Stimulated activated CD8-positive, alpha-beta memory T cell treated with anti-CD3 and anti-CD28 coated beads, Interleukin-15, amount 100 ng/mL, for 1 hour (primary cell): ENCODE results near the gene SAMD11.

Experiments used
- DNase-seq: peaks from one replicate; pipeline ENCODE4 v3.0.0-alpha.2; 2020; ENCODE audit warnings: low read depth

Gene SAMD11

DNA sequence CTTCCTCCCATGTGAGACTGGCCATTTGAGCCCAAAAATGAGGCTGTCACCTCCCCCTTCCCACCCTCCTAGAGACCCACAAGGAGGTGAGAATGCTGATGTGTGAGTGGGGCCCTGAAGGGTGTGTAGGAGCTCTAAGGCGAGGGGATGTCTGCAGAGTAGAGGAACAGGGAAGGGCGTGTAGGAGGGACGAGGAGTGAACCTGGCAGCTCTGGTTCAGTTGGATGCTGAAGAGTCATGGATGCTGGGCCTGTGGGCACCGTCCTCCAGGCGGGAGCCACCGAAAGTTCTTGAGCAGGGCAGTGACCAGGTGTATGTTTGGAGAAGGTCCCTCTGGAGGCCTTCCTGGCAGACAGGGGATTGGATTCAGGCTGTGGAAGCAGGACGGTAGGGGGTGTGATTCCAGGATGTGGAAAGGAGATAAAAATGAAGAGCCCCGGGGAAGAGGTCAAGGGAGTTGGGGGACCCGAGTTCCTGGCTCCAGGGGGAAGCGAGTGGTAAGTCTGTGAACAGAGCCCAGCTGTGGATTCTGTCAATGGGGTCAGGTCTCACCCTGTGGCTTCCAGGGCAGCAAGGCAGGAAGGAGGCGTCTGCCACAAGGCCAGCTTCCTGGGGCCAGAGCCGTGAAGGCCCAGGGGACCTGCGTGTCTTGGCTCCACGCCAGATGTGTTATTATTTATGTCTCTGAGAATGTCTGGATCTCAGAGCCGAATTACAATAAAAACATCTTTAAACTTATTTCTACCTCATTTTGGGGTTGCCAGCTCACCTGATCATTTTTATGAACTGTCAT is 7.9 kb downstream of the SAMD11 start:
- no peak for DNase-seq

DNA sequence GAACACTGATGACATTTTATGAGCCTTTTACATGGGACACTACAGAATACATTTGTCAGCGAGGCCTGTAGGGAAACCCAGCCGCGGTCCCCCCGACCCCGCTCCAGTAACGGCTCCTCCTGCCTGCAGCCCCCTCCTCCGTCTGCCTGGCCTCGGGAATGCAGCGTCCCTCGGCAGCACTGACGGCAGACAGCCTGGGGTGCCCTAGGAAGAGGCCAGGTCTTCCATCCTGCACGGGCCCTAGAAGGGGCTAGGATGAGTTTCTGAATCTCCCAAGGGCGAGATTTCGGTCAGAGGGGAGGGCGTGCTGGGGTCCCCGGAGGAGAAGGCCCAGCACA is 8.4 kb downstream of the SAMD11 start:
- no peak for DNase-seq

DNA sequence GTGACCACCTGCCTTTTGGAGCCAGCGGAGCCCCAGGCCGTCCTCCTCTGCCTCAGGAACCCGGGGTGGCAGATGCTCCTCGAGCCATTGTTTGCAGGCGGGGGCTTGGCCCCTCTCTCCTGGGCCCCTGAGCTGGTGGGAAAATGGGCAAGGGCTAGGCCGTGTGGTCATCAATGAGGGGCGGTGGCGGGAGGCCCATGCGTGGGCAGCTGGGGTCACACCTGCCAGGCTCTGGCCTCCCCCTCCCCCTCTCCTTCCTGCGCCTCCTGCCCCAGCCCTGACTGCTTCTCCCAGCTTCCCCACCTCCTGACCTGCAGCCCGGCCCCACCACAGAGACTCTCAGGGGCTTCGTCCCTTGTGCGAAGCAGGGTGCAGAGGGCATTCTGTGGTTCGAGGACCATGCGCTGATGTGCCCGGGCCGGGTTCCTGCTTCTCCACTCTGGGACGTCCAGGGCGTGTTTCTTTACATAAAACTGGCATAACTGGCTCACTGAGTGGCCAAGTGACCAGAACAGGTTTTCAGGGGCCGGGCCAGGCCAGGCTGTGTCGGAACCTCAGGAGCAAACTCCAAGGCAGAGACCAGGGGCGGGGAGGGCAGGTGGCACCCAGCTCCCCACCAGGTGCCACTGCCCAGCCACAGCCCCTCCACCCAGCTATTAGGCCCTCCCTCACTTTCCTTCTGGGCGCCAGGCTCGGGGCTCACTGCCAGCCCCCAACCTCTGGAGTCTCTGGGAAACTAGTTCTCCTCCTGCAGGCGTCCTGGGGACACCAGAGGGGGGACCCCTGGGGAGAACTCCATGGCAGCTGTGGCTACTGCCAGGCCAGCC is 9.3 kb downstream of the SAMD11 start:
- no peak for DNase-seq

DNA sequence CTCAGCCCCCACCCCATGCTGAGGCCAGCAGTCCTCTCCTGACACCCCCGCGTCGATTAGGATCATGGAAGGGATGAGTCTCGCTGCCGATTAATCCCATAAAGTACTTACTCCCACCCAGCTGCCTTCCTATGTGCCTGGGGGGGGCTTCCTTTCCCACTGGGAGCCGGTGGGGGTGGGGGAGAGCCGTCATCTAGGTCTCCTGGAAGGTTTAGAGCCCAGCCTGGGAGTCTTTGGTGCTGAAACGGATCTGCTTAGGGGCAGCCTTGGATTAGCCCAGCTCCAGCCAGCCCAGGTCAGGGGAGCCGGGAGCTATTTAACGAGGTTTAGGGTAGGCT is 9.8 kb downstream of the SAMD11 start:
- DNase-seq = no peak

DNA sequence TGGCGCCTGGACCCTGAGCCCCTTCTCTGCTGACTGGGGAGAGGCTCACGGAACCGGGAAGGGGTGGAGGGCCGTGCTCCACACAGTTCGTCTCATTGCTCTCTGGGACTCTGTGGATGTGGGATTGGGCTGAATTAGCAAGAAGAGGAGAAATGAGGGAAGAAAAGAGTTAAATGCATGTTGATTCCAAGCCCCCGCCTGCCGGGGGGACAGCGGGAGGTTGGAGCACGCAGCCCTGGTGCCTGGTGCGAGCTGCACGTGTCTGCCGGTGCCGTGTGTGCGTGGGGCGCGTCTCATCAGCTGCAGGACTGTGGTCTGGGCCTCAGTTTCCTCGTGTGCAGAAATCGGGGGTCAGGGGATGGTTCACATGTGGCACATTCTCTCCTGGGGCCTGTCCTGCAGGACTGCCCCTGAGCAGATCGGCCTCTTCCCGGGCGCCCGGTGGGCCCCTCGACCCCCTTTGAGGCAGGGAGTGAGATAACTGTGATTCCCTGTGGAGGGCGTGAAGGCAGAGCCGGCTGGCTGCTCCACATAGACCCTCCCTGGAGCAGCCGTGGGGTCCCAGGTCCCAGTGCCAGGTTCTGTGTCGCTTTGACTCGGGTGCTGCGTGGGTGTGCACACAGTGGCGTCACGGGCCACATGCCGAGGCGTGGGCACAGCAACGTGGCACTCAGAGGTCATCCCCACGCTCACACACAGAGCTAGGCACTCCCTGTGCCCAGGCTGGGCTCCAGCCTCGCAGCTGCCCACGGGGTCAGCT is 11.4 kb downstream of the SAMD11 start:
- no peak for DNase-seq

DNA sequence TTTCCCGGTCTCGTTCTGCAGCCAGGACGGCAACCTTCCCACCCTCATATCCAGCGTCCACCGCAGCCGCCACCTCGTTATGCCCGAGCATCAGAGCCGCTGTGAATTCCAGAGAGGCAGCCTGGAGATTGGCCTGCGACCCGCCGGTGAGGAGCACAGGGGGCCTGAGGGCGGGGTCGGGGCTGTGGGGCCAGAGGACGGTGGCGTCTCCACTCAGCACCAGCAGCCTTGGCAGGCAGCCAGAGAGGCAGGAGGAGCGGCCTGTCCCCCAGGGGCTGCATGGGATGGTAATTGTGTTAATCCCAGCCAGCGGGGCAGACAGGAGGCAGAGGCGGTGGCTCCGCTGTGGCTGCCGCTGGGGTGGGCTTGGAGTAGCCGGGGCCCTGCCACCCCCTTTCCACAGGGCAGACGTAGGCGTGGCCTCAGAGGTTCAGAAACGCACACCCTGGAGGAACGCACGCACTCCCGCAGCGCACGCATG is 12.1 kb downstream of the SAMD11 start:
- DNase-seq = no peak

DNA sequence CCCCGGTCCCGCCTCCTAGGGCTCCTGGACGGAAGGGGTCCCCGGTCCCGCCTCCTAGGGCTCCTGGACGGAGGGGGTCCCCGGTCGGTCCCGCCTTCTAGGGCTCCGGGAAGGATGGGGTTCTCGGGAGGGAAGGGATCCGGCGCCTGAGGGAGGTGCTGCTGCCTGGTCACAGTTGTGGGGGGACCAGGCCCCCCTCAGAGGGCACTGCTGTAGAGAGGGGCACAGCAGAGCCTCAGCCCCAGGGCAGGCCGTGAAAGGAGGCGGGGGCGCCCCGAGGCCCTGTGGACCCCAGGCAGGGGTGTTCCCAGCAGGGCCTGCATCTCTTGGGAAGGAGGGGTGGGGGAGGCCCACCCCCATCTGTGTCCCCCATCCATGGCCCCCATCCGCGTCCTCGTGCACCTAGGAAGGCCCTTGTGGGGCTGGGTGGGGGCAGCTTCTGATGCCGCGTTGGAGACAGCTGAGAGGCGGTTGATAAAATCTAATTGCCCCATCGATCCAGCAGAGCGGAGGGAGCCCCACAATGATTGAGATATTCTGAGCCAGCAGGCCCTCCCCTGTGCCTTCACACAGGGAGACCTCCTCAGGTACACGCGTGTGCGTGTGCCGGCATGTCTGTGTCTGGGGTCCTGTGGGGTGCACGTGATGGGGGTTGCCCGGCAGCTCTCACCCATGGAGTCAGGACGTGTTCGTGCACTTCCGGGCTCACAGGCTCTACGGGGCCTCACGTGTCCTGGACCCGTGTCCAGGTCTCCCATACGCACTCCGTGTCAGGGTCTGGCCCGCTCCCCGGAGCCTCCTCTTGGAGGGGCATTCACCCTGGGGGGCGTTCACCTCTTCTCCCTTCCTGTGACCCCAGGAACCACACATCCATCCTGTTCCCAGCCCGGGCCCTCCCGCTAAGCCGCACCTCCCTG is 12.9 kb downstream of the SAMD11 start:
- DNase-seq = no peak

DNA sequence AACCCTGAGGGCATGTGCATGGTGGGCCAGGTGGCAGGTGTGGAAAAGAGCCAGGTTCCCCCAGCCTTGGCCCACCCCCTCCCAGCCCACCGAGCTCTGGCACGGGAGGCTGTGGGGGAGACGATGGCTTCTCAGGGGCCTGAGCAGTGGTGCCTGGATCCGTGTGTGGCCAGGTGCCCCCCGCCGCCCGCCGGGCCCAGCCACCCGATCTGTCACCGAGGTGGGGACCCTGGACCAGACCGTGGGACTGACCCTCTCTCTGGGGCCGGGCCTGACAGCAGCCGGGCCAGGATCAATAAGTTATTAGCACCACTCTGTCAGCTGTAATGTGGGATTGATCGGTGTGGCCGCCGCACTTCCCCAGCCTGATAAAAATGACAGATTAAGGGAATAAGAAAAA is 13.8 kb downstream of the SAMD11 start:
- DNase-seq = no peak

DNA sequence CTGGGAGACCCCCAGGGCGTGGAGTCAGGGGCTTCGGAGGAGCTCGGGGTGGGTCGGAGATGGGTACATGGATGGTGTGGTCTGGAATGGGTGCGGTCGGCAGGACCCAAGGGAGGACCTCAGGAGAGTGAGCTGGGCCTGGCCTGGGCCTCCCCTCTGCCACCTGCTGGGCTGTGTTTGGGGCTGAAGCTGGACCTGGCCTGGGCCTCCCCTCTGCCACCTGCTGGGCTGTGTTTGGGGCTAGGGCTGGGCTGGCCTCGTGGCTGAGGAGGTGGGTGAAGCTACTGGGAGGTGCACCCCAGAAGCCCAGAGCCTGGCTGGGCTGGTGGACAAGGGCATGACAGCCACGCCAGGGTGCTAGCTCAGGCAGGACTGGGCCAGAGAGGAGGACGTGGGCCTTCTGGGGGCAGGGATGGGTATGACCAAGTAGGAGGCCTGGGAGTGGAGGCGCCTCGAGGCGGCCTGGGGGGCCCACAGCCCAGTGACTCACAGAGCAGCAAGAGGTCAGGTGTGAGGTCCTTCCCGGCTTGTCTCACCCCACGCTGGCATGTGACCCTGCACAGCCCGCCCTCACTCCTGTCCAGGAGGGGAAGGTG is 14.5 kb downstream of the SAMD11 start:
- no peak for DNase-seq

DNA sequence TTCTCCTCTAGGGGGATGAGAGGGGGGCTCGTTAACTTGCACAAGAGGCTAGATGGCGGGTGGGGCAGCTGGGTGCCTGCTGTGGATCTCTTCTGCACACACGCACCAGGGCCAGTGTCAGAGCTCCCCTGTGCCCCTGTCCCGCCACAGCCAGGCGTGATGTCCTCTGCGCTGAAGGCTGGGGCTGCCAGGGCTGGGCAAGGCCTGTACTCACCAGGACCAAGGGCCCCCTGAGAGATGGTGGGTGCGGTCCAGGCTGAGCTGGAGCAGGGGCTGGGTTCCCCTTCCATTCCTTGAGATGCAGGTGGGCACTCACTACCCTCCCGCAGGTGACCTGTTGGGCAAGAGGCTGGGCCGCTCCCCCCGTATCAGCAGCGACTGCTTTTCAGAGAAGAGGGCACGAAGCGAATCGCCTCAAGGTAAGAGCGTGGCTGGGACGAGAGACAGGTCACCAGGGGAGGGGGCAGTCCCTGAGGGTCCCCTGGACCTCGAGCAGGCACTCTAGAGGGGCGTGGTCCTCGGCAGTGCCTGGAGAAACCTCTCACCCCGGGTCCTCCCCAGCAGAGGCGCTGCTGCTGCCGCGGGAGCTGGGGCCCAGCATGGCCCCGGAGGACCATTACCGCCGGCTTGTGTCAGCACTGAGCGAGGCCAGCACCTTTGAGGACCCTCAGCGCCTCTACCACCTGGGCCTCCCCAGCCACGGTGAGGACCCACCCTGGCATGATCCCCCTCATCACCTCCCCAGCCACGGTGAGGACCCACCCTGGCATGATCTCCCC is 15.2 kb downstream of the SAMD11 start:
- no peak for DNase-seq

DNA sequence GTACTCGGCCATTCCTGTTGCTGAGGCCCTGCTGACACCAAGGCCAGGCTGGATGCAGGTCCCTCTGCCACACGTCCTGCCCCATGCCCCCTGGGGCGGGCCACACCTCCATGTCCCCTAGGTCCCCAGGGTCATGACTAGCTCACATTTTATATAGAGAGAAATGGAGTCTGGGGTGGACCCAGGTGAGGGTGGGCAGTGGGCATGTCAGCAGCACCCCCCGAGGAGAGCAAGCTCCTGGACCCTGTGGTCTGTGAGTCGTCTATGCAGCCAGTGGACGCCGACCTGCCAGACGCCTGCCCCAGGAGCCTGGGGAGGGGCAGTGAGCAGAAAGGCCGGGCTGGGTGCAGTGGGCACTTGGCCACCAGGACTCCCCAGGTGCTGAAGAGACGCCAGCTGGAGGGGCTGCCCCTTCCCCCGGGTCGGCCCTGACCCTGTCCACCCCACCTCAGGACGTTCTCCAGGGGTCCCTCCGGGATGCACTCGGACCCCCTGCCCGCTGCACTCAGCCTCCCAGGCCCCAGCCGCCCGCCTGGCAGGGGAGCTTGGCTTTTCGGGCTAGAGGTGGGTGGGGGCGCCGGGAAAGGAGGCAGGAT is 15.9 kb downstream of the SAMD11 start:
- no peak for DNase-seq

DNA sequence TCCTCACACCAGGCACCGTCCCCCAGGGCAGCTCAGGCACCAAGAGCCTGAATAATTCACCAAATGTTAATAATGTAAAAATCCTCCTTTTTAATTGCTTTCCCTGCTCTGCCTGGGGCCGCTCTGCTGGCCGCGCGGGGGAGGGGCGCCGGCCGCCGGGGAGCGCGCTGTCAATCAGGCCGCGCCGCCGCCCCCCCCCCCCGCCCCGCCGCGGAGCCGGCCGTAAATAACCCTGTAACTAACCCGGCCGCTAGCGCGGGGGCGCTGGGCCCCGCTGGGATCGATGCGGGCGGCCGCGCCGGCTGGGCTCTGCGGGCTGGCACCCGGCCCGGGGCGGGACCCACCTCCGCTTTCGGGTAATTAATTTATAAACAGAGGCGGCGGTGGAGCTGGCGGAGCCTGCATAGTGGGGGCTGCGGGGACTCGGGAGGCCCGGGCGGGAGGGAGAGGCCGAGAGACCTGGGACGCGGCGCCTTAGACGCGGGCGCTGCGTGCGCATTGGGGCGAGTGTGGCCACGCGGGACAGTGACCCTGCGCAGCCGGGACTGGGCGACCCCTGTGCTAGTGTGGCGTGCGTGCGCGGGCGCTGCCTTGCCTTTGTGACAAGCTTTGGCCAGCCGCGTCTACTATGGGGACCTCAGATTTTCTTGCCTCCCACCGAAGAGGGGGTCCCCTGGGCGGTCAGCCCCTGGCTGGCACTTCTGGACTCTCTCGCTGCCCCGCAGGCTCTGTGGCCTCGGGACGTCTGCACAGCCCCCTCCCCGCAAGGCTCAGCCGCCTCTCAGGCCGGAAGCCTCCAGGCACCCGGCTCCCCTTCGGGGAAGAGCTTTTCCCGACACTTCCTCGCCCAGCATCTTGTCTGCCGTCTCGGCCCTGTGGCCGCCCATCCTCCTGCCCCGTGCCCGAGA is 16.6 kb downstream of the SAMD11 start:
- DNase-seq = no peak

DNA sequence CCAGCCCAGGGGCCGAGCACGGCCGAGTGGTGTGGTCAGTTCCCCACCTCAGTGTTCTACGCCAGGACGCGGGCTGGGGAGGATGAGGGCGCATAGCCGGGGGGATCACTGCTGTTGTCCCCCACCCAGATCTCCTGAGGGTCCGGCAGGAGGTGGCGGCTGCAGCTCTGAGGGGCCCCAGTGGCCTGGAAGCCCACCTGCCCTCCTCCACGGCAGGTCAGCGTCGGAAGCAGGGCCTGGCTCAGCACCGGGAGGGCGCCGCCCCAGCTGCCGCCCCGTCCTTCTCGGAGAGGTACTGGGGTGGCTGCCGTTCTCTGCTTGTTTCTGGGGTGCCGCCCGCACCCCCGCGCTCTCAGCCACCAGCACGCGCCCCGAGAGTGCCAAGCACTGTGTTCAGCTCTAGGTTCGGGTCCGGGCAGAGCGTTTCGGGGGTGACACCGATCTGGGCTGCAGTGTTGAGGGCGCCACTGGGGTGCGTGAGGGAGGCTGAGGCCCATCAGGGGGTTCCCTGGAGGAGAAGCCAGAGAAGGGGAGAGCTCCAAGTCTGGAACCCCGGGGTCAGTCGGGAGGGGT is 17.4 kb downstream of the SAMD11 start:
- no peak for DNase-seq

DNA sequence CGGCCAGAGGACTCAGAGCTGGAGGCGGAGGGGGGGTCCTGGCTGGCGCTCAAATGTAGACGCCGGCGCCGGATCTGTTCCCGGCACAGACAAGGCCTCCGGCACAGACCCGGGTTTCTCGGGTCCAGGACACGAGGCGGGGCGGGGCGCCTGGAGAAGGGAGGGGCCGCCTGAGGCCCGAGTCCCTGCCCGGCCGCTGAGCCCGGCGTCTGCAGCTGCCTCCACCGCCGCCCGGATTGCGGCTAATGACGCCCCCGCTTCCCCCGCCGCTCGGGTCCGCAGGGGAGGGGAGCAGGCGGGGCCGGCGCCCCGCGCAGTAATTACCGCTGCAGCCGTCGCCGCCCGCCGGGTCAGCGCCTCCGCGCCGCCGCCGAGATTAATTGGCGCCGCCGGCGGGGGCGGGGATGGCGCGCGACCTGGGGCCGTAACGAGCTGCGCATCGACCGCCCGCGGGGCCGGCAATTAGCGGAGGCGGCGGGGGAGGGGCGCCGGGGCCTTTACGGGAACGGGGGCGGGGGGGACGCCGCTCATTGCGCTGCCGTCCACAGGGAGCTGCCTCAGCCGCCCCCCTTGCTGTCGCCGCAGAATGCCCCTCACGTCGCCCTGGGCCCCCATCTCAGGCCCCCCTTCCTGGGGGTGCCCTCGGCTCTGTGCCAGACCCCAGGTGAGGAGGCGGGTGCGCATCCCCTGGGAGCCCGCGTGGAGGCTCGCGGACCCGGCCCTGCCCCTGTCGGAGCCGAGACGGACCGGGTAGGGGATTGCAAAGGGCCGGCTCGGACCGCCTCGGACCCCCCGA is 18.1 kb downstream of the SAMD11 start:
- DNase-seq = no peak

DNA sequence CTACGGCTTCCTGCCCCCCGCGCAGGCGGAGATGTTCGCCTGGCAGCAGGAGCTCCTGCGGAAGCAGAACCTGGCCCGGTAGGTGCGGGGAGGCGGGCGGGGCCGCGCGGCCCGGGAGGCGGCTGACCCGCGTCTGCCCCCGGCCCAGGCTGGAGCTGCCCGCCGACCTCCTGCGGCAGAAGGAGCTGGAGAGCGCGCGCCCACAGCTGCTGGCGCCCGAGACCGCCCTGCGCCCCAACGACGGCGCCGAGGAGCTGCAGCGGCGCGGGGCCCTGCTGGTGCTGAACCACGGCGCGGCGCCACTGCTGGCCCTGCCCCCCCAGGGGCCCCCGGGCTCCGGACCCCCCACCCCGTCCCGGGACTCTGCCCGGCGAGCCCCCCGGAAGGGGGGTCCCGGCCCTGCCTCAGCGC is 18.7 kb downstream of the SAMD11 start:
- no peak for DNase-seq

DNA sequence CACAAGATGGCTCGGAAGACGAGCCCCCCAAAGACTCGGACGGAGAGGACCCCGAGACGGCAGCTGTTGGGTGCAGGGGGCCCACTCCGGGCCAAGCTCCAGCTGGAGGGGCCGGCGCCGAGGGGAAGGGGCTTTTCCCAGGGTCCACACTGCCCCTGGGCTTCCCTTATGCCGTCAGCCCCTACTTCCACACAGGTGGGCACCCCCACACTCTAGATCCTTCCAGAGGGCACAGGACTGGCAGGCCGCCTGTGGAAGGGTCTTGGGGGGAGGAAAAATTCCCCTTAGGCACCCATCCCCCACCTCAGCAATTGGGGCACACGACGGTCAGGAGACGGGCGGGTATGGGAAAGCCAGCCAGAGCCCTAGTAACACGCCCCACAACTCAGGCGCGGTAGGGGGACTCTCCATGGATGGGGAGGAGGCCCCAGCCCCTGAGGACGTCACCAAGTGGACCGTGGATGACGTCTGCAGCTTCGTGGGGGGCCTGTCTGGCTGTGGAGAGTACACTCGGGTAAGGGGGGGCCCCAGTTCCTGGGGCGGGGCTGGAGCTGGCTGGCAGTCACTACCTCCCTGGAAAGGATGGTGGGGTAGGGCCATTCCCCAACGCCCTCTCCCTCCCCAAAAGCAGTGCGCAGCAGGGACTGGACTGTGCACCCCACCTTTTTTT is 19.3 kb downstream of the SAMD11 start:
- DNase-seq = no peak
